Measurements from ENCODE around the gene SSX2.
"Not testable (repeated sequence)": the region's sequence is repeated elsewhere in the genome, so short reads cannot be mapped to it uniquely, and the experiment has no call there.

DNA sequence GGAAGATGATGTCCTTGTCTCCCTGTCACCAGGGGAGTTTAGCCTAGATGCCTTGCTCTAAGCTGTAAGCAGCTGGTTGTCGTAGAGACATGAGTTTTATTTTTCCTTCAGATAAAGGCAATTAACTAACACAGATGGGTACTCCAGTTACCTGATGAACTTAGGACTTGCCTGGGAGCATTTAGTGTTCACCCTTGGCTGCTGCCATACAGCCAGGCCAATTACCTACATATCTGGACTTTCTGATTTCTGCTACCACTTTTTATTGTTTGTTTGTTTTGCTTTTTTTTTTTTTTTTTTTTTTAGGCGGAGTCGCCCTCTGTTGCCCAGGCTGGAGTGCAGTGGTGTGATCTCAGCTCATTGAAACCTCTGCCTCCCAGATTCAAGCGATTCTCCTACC lies 14.9 kb downstream of the SSX2 start:
- TF ChIP-seq, protein P1, sequence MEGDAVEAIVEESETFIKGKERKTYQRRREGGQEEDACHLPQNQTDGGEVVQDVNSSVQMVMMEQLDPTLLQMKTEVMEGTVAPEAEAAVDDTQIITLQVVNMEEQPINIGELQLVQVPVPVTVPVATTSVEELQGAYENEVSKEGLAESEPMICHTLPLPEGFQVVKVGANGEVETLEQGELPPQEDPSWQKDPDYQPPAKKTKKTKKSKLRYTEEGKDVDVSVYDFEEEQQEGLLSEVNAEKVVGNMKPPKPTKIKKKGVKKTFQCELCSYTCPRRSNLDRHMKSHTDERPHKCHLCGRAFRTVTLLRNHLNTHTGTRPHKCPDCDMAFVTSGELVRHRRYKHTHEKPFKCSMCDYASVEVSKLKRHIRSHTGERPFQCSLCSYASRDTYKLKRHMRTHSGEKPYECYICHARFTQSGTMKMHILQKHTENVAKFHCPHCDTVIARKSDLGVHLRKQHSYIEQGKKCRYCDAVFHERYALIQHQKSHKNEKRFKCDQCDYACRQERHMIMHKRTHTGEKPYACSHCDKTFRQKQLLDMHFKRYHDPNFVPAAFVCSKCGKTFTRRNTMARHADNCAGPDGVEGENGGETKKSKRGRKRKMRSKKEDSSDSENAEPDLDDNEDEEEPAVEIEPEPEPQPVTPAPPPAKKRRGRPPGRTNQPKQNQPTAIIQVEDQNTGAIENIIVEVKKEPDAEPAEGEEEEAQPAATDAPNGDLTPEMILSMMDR (IDR thresholded peaks at IDR 0.05; ENCODE audit: low read length), result not testable (repeated sequence)
- TF ChIP-seq EZH2 (IDR thresholded peaks at IDR 0.05; ENCODE audit: borderline replicate concordance, low read length), result not testable (repeated sequence)

All from OCI-LY1 (cell line).